NCI-H524 treated with DMSO at 0.1 percent for 48 hours (cell line): Measurements from ENCODE around the gene OST4.

Experiments
- DNase-seq: peaks from one replicate; lab custom pipeline; 2025; lab: John Stamatoyannopoulos, UW

OST4 gene

GRCh38 chr2:27093430-27094352 lies 22.2 kb upstream of the OST4 start:
- DNase-seq = no peak

GRCh38 chr2:27092696-27093429 lies 21.4 kb upstream of the OST4 start:
- no peak for DNase-seq

GRCh38 chr2:27091746-27092695 lies 20.6 kb upstream of the OST4 start:
- DNase-seq = no peak

- no peak for DNase-seq
These were observed 17.9 kb upstream of the OST4 start for GRCh38 chr2:27089111-27089954.

- no peak for DNase-seq
These were observed 17.2 kb upstream of the OST4 start for GRCh38 chr2:27088634-27089033.

GRCh38 chr2:27087823-27088410 lies 16.5 kb upstream of the OST4 start:
- DNase-seq = no peak

GRCh38 chr2:27086724-27087593 lies 15.5 kb upstream of the OST4 start, which contains the start of gene KHK:
KHK (plus strand) TSS chr2:27086772; CDS start chr2:27087260, 488 bp downstream.
- DNase-seq = peak; percentile 45

- DNase-seq = no peak
These were observed 14.8 kb upstream of the OST4 start for GRCh38 chr2:27086090-27086723.

- DNase-seq = no peak
These were observed 14.2 kb upstream of the OST4 start for GRCh38 chr2:27085673-27086089.

GRCh38 chr2:27085062-27085672 lies 13.7 kb upstream of the OST4 start:
- DNase-seq = no peak

GRCh38 chr2:27084297-27085061 lies 13.0 kb upstream of the OST4 start:
- no peak for DNase-seq

- no peak for DNase-seq
These were observed 12.2 kb upstream of the OST4 start for GRCh38 chr2:27083410-27084296.

GRCh38 chr2:27082773-27083409 lies 11.4 kb upstream of the OST4 start:
- no peak for DNase-seq

GRCh38 chr2:27081984-27082772 lies 10.7 kb upstream of the OST4 start:
- no peak for DNase-seq

- no peak for DNase-seq
These were observed 9.1 kb upstream of the OST4 start for GRCh38 chr2:27080603-27080936.

GRCh38 chr2:27080140-27080469 lies 8.7 kb upstream of the OST4 start:
- DNase-seq = no peak
